HepG2 (cell line): ENCODE results near the gene NAPB. TPM values are rescaled to one million over a fixed set of nuclear protein-coding genes. Genes with fewer than 3 reads are reported as not detected.

Source experiments
- CBFB ChIP-seq: sonication (generic); formaldehyde crosslinking; IDR thresholded peaks from 2 replicates; pipeline ENCODE4 v1.4.0; 2020; ENCODE audit warnings: missing genetic modification reagents
- CENPBD1 ChIP-seq: sonication (generic); formaldehyde crosslinking; IDR thresholded peaks from 2 replicates; pipeline ENCODE4 v1.8.0; 2022; ENCODE audit warnings: missing genetic modification reagents, low read depth, mild to moderate bottlenecking, borderline replicate concordance
- CENPT ChIP-seq: sonication (generic); formaldehyde crosslinking; IDR thresholded peaks from 2 replicates; pipeline ENCODE4 v1.8.0; 2022; ENCODE audit warnings: low read depth, mild to moderate bottlenecking, moderate library complexity, missing genetic modification reagents
- FOXA1 ChIP-seq, 2 experiments: fragments of 450-650 bp in 1 of 2; sonication (generic) in 1 of 2; formaldehyde crosslinking in 1 of 2; IDR thresholded peaks; 2 replicates each; pipeline versions ENCODE4 v1.4.0 to v1.6.1; 2016 to 2020; ENCODE audit warnings: missing genetic modification reagents in 1 of 2
- KDM5A ChIP-seq: fragments of 200-600 bp; sonication (generic); IDR thresholded peaks from 2 replicates; pipeline ENCODE4 v1.7.0; 2018; ENCODE audit warnings: antibody characterized with exemption, mild to moderate bottlenecking, low read length, borderline replicate concordance
- MIXL1 ChIP-seq: IDR thresholded peaks from 2 replicates; pipeline ENCODE4 v1.6.1; 2016
- NONO ChIP-seq, 2 experiments: fragments of 450-650 bp in 1 of 2; sonication (generic) in 1 of 2; formaldehyde crosslinking in 1 of 2; IDR thresholded peaks in 1 of 2; conservative IDR thresholded peaks in 1 of 2; 2 replicates each; pipeline versions ENCODE4 v1.6.1 to v1.8.0; 2017 to 2022; ENCODE audit warnings: mild to moderate bottlenecking in 1 of 2, missing genetic modification reagents in 1 of 2, moderate library complexity in 1 of 2
- SMAD1 ChIP-seq: sonication (generic); formaldehyde crosslinking; IDR thresholded peaks from 2 replicates; pipeline ENCODE4 v1.4.0; 2020; ENCODE audit warnings: missing genetic modification reagents, low read depth, mild to moderate bottlenecking, borderline replicate concordance
- THRA ChIP-seq: sonication (generic); formaldehyde crosslinking; IDR thresholded peaks from 2 replicates; pipeline ENCODE4 v1.4.0; 2020; ENCODE audit warnings: missing genetic modification reagents, borderline replicate concordance
- ZBTB38 ChIP-seq: sonication (generic); formaldehyde crosslinking; IDR thresholded peaks from 2 replicates; pipeline ENCODE4 v1.5.1; 2020; ENCODE audit warnings: mild to moderate bottlenecking, missing genetic modification reagents
- ZBTB40 ChIP-seq, 2 experiments: fragments of 450-650 bp in 1 of 2; sonication (generic) in 1 of 2; formaldehyde crosslinking in 1 of 2; IDR thresholded peaks; 2 replicates each; pipeline versions ENCODE4 v1.6.1 to v1.8.0; 2016 to 2022; ENCODE audit warnings: antibody characterized with exemption in 1 of 2, mild to moderate bottlenecking in 1 of 2, missing genetic modification reagents in 1 of 2
- ZNF782 ChIP-seq: sonication (generic); formaldehyde crosslinking; IDR thresholded peaks from 2 replicates; pipeline ENCODE4 v1.4.0; 2020; ENCODE audit warnings: missing genetic modification reagents, mild to moderate bottlenecking, borderline replicate concordance
- polyA plus RNA-seq, 8 experiments: library from polyadenylated mRNA; depleted of rRNA in 3 of 8; stranded (reverse) in 7 of 8; unstranded in 1 of 8; fragments of >200 nt; fragmentation: Illumina TruSeq in 4 of 8; extraction: Trizol in 4 of 8; gene quantifications; 2 replicates each; pipeline versions ENCODE4 v1.2.1 to v1.2.3, GENCODE V29; 2011 to 2016; ENCODE audit warnings: low read depth in 4 of 8, missing spikeins in 1 of 8, mixed read lengths in 1 of 8; ENCODE audit not compliant: insufficient read depth in 1 of 8
- total RNA-seq, 5 experiments: library from RNA; depleted of rRNA; stranded (reverse); fragments of >200 nt; fragmentation: Illumina TruSeq; extraction: Trizol; gene quantifications; 2 replicates each; pipeline ENCODE4 v1.2.3, GENCODE V29; 2016; ENCODE audit warnings: low read depth in 1 of 5

Gene NAPB
- total and polyA plus RNA-seq, 2 of the 13 experiments (the other 11 are each of a cell fraction or from before 2014, with no cell fraction given) = 15.2 to 16.1 TPM

- TF ChIP-seq KDM5A = no peak
- no peak for TF ChIP-seq SMAD1 (CRISPR knock-in tag)
- TF ChIP-seq CENPBD1 (CRISPR knock-in tag) = no peak
- TF ChIP-seq CBFB (CRISPR knock-in tag) = no peak
- TF ChIP-seq CENPT (CRISPR knock-in tag) = peak; percentile 70; the same call in 1 of the 2 replicates
- no peak for TF ChIP-seq FOXA1 (IDR thresholded peaks at IDR 0.05)
- TF ChIP-seq FOXA1 (CRISPR knock-in tag; IDR thresholded peaks at IDR 0.05) = no peak
- TF ChIP-seq MIXL1 (CRISPR knock-in tag) = no peak
- TF ChIP-seq NONO (IDR thresholded peaks at IDR 0.05) = no peak
- TF ChIP-seq NONO (CRISPR knock-in tag; conservative IDR thresholded peaks at IDR 0.05) = no peak; the same call in none of the 2 replicates
- no peak for TF ChIP-seq ZNF782 (CRISPR knock-in tag)
- TF ChIP-seq ZBTB38 = no peak
- TF ChIP-seq ZBTB40 (IDR thresholded peaks at IDR 0.05) = no peak
- 0 out of 2 replicates have a peak, but pooled peaks have one; percentile 40 for TF ChIP-seq ZBTB40 (CRISPR knock-in tag; IDR thresholded peaks at IDR 0.05)
- no peak for TF ChIP-seq THRA (CRISPR knock-in tag)
Observed at GRCh38 chr20:23365390-23366165, 55.7 kb downstream of the NAPB start (continued).
